Cerebellar cortex (tissue), 1 donor: ENCODE results near the gene BBS1.
"Not testable (repeated sequence)": the region's sequence is repeated elsewhere in the genome, so short reads cannot be mapped to it uniquely, and the experiment has no call there.

ENCODE experiments used
- DNase-seq: peaks from one replicate; pipeline ENCODE4 v3.0.0-alpha.2; 2015; ENCODE audit warnings: low spot score

The BBS1 gene

DNA sequence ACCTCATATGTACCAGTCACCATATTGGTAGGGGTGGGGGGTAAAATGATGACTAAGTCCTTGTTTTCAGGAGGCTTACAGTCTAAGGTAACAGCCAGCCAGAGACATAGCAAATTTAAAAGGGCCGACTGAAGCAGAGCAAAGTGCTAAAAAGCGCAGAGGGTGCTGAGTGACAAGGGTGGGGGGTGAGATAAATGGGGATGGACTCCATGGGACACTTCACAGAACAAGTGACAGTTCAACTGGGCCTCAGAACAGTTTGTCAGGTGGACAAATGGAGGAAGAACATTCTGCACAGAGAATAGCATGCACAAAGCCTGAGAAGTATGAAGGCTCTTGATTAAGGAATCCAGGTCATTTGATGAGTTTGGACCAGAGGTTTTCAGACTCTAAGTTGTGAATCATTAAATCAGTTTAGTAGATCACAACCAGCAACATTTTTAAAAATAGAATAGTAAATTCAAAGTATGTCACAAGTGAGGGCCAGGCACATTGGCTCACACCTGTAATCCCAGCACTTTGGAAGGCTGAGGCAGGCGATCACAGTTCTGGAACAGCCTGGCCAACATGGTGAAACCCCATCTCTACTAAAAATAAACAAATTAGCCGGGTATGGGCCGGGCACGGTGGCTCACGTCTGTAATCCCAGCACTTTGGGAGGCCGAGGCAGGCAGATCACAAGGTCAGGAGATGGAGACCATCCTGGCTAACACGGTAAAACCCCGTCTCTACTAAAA, 14.0 kb downstream of the BBS1 start:
- no peak for DNase-seq

DNA sequence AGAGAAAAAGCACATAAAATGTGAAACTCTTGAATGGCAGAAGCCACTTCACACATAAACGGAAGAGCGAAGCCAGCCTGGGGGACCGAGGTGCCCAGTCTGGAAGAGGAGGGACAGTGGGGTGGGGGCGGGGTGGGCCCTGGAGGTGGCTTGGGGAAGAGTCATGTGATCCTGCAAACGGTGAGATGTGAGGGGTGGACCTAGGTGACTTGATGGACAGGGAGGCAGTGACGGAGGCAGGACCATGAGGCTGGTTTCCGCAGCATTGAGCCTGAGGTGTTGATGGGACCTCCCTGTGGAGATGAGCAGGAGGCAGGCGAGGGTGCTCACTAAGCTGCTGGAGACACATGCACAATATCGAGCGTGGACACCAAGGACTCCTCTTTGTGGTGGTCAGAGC, 18.6 kb downstream of the BBS1 start:
- no peak for DNase-seq

DNA sequence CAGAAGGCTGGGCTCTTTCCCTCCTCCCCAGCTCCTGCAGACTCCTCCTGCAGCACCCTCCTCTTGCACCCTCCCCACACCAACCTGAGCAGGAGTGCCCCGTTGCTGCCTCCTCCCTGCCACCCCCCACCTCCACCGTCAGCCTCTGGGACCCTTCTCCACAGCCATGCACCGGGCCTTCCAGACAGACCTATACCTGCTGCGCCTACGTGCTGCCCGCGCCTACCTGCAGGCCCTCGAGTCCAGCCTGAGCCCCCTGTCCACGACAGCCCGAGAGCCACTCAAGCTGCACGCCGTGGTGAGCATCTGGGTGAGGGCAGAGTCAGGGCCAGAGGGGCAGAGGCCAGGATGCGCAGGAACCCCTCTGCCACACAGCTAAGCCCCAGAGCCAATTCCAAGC, 19.2 kb downstream of the BBS1 start:
- no peak for DNase-seq

DNA sequence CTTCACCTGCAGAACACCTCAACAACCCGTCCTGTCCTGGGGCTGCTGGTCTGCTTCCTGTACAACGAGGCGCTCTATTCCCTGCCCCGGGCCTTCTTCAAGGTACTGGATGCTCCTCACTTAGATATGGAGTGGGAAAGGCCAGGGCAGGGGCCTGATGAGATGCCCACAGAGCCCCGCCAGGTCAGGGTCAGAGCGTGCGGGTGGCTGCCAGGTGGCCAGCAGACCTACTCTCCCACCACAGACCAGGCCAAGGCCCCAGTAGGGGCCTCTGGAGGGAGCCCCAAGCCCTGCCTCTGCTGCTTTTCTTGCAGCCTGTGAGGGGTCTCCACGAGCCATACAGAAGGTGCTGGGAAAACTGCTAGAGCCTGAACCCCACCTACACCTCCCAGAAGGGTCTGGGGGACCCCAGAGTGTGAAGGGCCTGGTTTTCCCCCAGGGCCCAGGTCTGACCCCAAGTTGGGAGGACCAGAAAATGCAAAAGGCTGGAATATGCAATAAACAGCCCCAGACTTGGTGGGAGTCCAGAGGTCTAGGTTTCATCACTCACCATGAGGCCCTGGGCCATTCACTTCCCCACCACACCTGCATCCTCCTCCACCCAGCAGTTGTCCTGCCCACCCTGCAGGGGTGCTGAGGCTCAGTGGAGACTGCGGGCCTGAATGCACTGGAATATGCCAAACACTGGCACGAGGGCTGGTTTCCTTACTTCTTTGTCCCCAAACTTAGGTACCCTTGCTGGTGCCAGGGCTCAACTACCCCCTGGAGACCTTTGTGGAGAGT, 20.7 kb downstream of the BBS1 start:
- no peak for DNase-seq

DNA sequence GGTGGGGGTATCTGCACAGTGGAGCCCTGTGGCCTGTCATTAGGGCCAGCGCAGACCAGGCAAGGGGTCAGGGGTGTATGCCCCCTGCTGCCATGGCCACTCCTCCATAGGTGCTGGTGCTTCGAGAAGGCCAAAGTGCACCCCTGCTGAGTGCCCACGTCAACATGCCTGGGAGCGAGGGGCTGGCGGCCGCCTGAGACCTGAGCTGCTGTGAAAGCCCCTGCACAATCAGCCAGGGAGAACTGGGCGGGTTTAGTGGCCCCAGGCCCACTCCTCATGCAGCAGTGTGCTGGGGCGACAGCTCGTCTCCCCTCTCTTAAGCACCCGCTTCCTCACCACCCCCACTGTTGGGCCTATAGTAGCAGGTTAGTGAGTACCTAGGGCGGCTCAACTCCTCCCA, 21.4 kb downstream of the BBS1 start:
- DNase-seq = no peak

DNA sequence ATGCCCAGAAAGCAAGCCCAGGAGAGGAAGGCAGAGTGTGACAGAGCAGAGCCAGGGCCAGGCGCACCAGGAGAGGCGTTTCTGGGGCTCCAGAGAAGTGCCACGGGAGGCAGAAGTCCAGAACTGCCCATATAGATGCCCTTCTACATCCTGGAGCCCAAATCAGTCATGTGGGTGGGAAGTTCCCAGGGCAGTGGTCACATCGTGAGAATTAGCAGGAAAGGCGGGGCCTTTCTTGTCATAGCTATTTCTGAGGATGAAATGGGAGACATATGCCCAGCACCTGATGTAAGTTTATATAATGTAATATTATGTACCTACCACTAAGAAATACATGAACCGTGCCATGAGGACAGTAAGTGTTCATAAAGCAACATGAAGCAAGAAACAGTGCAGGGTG, 22.3 kb downstream of the BBS1 start:
- no peak for DNase-seq

DNA sequence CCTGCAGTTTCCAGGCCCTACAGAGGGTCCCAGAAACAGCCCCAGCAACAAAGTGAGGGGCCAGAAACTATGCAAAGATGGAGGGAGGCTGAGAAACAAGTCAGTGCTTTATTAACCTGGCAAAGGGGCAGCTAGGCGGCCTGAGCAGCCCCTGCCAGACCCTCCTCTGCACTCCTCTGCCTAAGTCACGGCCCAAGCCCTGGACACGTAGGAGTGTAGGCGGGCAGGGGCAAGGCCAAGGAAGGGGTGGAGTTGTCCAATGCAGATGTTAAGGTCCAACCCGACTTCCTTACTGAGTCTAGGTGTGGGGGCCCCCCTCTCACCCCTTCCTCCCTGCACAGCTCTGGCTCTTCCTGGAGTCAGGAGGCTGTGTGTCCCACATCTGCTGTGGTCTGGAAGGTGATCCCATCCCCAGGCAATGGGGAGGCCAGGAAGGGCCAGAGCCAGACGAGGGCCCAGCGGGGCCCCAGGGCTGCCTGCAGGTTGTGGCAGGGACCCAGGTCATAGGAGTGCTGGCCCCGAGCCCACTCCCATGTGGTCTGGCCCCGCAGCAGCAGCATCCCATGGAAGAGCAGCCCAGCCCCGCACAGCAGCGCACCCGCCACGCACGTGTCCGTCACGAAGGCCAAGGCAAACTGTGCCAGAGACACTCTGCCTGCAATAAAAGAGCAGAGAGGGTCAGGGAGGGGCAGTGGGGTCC, 28.9 kb downstream of the BBS1 start:
- no peak for DNase-seq

DNA sequence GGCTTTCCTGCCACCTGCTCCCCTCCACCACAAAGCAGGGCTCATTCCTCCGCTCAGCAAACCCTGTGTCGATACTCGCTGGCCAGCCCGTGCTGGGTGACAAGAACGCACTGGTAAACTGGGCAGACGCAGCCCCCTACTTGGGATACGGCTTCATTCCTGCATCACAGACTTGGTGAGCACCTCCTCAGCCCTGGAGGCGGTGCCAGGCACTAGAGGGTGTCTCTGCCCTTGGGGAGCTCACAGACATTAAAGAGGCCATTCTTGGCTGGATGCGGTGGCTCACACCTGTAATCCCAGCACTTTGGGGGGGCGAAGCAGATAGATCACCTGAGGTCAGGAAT, 29.4 kb downstream of the BBS1 start:
- DNase-seq = no peak

DNA sequence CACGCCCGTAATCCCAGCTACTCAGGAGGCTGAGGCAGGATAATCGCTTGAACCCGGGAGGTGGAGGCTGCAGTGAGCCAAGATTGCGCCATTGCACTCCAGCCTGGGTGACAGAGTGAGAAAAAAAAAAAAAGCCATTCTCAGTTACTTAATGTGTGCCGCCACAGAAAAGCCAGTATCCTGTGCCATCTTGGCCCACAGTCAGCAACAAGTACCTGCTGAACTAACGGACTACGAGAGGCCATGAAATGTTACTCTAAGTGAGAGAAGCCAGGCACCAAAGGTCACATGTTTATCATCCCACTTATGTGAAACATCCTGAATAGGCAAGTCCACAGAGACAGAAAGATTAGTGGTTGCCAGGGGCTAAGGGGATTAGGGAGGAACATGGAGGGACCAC, 30.2 kb downstream of the BBS1 start:
- not testable (repeated sequence) for DNase-seq

DNA sequence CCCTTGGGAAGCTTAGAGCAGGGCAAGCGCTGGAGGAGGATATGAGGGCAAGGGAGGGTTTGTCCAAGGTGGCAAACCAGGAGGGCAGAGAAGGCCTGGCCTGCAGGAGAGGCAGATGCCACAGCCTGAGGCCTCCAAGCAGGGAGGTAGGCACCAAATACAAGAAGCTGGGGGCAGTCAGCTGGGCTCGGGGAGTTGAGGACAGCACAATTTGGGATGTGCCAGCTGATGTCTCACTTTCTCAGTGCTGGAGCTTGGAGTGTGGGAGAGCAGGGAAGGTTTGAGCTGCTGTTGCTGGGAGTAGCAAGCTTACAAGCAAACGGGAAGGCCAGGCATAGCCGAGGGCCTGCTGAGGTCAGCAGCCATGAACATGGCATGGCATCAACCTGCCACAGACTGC, 31.5 kb downstream of the BBS1 start:
- no peak for DNase-seq

DNA sequence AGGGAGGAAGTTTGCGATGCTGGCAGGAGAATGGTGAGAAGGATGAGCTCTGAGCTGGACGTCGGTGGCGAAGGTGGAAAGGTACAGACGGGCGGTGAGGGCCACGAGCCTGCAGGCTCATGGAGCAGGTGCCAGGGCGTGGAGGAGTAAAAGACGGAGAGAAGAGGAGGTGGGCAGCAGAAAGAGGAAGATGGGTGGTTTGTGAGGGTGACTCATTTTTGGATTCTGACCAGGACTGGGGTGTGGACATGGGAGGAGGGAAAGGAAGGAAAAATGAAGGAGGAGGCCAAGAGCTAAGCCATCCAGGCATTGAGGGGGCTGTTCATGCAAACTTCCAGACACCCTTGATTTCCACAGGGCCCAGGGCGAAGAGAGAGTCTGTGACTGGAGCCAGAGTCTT, 31.9 kb downstream of the BBS1 start:
- no peak for DNase-seq

DNA sequence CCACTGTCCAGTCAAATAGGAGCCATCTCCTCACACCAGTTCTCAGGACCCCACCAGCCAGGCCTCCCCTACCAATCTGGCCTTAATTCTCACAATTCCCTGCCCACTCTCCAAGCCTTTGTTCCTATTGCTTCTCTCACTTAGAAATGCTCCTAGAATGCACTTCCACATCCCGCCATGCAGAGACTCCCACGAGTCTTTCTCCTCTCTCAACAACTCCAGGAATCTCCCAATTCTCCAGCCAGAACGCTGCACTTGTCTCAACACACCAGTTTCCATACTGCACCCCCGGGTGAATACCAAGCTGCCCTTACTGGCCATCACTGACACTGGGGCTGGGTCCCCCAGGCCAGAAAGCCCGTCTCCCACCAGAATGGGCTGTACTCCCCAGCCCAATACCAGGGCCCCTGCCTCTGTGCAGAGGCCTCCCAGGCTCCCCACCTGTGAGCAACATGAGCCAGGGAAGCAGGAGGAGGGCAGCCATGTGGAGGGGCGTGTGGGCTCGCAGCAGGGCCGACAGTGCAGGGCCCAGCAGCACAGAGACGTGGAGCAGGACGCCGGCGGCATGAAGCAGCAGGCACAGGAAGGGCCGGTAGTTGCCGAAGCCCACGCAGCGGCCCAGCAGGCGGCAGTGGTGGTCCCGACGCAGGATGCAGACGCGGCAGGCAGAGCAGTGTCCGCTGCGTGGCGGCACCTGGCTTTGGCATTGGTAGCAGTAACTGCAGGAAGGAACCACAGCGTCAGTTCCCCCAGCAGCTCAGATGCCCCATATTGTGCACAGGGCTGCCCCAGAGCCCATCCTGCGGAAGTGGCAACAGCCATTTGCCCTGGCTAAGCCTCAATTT, 33.0 kb downstream of the BBS1 start:
- DNase-seq = peak; percentile 33

DNA sequence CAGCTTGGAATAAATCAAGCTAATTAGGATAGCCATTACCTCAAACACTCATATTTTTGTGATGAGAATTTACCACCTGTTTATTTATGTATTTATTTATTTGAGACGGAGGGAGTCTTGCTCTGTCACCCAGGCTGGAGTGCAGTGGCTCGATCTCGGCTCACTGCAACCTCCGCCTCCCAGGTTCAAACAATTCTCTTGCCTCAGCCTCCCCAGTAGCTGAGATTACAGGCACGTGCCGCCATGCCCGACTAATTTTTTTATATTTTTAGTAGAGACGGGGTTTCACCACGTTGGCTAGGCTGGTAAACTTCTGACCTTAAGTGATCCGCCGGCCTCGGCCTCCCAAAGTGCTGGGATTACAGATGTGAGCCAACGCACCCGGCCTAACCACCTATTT, 34.5 kb downstream of the BBS1 start:
- not testable (repeated sequence) for DNase-seq

DNA sequence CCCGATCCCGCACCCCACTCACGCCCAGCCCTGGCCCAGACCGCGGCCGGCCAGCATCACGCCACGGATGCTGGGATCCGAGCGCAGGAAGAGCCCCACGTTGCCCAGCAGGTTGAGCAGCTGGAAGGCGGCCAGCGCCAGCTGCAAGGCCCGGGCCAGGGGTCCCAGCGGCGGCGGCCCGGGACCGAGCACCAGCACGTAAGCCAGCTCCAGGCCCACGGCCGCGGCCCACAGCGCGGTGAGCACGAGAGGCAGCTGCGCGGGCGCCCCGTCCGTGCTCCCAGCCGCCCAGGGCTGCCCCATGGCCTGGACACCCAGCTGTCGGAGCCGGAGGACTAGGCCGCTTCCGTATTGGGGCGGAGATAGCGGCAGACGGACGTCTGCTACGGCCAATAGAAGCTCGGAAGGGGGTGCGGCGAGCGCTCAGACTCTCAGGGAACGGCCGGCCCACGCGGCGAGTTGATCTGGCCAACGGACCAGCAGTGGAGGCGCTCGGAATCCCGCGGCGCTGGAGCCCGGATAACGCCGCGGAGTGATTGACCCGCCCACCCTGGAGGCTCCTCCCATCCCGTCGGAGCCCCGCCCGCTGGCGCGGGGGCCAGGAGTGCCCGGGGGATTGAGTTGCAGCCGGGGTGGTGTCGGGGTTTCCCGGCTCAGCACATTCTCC, 35.4 kb downstream of the BBS1 start, which contains the start of gene ZDHHC24:
ZDHHC24 (minus strand) TSS at position 348 of the 667 bp plus-strand sequence; CDS start at position 303, 45 bp downstream.
- DNase-seq = peak; percentile 97

DNA sequence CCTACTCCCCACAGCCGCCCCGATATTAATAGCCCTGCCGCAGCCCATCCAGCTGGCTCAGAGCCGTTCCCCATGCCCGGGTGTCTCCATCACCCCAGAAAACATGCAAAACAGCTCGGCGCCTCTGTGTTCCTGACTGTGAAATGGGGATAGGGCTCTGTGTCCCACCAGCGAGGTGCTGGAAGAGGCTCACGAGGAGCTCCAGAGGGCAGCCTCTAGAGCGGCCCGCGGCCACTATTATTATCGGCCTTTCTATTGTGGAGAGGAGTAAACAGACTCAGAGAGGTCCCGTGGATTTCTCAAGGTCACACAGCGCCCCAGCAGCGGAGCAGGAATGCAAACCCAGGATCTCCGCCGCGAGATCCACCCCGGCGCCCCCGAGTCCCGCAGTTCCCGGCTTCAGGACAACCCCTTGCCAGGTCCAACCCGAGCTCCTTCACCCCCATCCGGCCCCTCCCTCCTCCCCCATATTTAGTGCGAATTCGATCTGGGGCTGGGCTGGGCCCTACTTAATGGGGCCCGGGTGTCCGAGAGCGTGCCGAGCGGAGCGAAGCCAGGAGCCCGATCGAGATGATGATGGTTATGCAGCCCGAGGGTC, 36.0 kb downstream of the BBS1 start, which contains the start of gene ACTN3:
ACTN3 (plus strand) TSS at position 536 of the 598 bp plus-strand sequence; CDS start at position 571, 35 bp downstream.
- DNase-seq = peak; percentile 77

DNA sequence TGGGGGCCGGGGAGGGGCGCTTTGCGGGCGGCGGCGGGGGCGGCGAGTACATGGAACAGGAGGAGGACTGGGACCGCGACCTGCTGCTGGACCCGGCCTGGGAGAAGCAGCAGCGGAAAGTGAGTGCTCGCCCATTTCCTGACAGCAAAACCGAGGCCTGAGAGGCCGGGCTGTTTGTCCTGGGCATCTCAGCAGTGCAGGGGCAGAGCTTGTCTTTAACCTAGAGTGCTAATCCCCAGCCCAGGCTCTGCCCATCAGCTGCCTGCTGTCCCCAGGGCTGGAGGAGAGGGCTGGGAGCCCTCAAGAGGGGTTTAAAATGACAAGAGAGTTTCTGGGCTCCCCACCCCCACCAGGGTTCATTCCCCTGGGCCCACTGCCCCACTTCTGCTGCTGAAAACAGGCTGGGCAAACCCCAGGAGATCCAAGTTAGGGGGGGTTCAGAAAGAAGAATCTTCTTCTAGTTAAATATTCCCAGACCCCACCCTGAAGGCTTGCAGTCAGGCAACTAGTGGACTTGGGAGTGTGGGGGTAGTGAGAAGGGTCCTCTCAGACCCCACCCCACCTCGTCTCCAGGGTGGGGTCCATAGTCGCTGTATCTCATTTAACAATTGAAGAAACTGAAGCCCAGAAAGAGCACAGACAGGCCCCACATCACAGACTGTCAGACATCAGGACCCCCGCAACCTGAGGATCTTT, 36.7 kb downstream of the BBS1 start:
- DNase-seq = no peak

DNA sequence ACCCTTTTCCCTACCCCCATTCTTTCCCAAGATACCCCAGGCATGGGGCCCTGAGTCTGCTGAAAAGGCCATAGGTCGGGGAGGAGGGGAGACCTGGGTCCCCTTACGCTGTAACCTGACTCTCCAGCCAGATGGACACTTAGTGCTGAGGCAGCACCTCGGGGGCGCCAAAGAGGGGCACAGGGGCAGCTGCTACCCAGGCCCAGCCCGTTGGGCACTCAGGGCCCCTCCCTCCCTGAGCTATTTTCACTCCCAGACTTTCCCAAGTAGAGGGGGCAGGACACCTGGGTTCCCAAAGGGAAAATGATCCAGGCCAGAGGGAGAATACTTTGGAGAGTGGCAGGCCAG, 37.2 kb downstream of the BBS1 start:
- DNase-seq = no peak

DNA sequence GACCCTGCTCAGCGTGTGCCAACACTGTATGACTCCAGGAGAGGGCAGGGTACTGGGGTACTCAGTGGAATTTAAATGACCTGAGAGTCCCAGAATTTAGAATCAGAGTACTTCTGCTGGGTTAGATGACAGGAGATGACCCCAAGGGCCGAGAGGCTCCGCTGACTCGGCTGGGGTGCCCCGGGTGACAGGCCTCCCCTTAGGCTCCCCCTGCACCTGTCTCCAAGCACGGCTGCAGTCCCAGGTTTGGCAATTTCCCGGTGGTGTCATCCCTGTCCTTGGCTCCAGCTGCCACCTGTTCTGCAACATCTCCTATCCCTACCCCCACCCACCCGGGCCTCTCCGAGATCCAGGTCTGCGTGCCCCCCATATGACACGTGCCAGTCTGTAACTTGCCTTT, 37.6 kb downstream of the BBS1 start:
- DNase-seq = no peak

DNA sequence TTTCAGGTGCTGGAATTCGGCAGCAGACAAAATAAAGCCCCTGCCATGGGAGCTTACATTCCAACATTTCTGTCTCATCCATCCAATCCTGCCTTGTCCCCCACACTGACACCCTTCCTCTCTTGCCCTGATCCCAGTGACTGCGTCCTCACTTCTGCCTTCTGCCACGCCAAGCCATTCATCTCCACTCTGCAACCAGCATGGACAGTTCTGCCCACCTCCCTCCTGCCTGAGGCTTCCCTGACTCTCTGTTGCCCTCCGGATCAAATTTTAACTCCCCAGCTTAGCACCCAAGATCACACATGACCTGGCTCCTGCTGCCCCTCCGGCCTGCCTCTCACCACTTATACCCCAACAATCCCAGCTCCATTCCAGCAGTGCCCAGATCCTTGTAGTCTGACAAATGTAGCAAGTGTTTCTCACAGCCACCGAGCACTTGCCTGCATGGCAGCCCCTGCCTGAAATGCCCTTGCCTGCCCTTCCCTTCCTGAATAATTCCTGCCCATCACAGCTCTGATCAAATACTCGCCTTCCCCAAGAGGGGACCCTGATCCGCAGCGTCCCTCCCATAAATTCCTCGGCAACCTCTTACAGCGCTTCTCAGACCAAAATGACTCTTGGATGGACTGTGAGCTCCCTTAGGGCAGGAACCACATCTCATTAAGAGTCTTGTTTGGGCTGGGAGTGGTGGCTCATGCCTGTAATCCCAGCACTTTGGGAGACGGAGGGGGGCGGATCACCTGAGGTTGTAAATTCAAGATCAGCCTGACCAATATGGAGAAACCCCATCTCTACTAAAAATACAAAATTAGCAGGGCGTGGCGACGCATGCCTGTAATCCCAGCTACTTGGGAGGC, 38.6 kb downstream of the BBS1 start:
- DNase-seq = no peak
